Neural cell (in vitro differentiated cells): ENCODE measurements around the gene LARGE1.

Experiments used
- EP300 ChIP-seq: fragments of 450-650 bp; conservative IDR thresholded peaks from 2 replicates; pipeline ENCODE4 v1.6.1; 2014; ENCODE audit warnings: antibody characterized with exemption, mild to moderate bottlenecking, moderate library complexity; ENCODE audit not compliant: poor library complexity, severe bottlenecking
- EZH2 ChIP-seq: fragments of 200-600, 300-800 bp; shearing (Covaris generic), sonication (generic); IDR thresholded peaks from 2 replicates; pipeline ENCODE4 v1.6.1; 2014; ENCODE audit warnings: antibody characterized with exemption, low read length, borderline replicate concordance, mild to moderate bottlenecking; ENCODE audit not compliant: insufficient read depth, poor library complexity, severe bottlenecking
- POLR2AphosphoS5 ChIP-seq: IDR thresholded peaks from 2 replicates; pipeline ENCODE4 v1.6.1; 2012
- RAD21 ChIP-seq: fragments of 450-650 bp; conservative IDR thresholded peaks from 2 replicates; pipeline ENCODE4 v1.6.1; 2014; ENCODE audit warnings: antibody characterized with exemption, mild to moderate bottlenecking, moderate library complexity
- TAF1 ChIP-seq: IDR thresholded peaks from 2 replicates; pipeline ENCODE4 v1.6.1; 2012; ENCODE audit warnings: low read depth
- TF ChIP-seq, protein P1 (sequence below): IDR thresholded peaks from 2 replicates; pipeline ENCODE4 v1.6.1; 2012; ENCODE audit warnings: borderline replicate concordance
- TF ChIP-seq, protein P2 (sequence below): fragments of 450-650 bp; IDR thresholded peaks from 2 replicates; pipeline ENCODE4 v1.5.1; 2014; ENCODE audit warnings: antibody characterized with exemption, mild to moderate bottlenecking, moderate library complexity; ENCODE audit not compliant: poor library complexity, severe bottlenecking

DNA sequence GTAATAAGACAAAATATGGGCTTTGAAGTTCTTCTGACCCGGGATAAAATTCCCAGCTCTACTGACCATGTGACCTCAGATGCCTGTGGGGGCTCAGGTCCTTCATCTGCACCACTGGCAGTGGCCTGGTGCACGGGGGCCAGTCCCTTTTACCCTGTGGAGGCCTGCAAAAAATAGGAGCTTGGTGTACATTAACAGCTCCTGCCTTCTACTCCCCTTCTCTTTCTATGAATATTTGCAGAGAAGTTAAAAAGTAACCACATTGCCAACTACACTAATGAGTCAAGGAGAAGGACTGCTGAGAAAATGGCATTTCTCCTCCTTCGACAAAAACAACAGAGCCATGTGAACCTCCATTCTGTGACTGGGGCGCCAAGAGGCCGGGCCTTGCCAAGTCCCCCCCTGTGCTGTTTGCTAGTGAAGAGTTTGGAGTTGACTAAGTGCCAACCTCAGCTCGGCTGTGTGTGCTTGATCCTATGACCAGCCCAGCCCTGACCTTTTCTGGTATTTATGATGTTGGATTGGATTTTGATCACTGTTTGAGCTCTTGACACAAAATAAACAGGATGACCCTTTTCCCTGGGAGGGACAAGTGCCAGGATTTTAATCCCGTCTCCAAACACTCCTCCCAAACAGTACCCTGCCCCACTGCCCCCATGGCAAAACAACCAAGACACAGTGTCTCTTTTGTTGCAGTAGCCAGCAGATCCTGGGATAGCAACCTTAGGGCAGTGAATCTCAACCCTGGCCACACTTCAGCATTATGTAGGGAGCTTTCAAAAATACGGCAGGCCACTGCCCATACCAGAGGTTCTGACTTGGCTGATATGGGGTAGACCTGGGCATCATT lies 380.1 kb downstream of the LARGE1 start:
- TF ChIP-seq, protein P1, sequence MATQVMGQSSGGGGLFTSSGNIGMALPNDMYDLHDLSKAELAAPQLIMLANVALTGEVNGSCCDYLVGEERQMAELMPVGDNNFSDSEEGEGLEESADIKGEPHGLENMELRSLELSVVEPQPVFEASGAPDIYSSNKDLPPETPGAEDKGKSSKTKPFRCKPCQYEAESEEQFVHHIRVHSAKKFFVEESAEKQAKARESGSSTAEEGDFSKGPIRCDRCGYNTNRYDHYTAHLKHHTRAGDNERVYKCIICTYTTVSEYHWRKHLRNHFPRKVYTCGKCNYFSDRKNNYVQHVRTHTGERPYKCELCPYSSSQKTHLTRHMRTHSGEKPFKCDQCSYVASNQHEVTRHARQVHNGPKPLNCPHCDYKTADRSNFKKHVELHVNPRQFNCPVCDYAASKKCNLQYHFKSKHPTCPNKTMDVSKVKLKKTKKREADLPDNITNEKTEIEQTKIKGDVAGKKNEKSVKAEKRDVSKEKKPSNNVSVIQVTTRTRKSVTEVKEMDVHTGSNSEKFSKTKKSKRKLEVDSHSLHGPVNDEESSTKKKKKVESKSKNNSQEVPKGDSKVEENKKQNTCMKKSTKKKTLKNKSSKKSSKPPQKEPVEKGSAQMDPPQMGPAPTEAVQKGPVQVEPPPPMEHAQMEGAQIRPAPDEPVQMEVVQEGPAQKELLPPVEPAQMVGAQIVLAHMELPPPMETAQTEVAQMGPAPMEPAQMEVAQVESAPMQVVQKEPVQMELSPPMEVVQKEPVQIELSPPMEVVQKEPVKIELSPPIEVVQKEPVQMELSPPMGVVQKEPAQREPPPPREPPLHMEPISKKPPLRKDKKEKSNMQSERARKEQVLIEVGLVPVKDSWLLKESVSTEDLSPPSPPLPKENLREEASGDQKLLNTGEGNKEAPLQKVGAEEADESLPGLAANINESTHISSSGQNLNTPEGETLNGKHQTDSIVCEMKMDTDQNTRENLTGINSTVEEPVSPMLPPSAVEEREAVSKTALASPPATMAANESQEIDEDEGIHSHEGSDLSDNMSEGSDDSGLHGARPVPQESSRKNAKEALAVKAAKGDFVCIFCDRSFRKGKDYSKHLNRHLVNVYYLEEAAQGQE = no peak
- TF ChIP-seq, protein P2, sequence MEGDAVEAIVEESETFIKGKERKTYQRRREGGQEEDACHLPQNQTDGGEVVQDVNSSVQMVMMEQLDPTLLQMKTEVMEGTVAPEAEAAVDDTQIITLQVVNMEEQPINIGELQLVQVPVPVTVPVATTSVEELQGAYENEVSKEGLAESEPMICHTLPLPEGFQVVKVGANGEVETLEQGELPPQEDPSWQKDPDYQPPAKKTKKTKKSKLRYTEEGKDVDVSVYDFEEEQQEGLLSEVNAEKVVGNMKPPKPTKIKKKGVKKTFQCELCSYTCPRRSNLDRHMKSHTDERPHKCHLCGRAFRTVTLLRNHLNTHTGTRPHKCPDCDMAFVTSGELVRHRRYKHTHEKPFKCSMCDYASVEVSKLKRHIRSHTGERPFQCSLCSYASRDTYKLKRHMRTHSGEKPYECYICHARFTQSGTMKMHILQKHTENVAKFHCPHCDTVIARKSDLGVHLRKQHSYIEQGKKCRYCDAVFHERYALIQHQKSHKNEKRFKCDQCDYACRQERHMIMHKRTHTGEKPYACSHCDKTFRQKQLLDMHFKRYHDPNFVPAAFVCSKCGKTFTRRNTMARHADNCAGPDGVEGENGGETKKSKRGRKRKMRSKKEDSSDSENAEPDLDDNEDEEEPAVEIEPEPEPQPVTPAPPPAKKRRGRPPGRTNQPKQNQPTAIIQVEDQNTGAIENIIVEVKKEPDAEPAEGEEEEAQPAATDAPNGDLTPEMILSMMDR = no peak
- no peak for TF ChIP-seq POLR2AphosphoS5
- no peak for TF ChIP-seq EP300
- no peak for TF ChIP-seq EZH2
- no peak for TF ChIP-seq TAF1
- no peak for TF ChIP-seq RAD21
